ENCODE measurements around the gene SRRM2. TPM values are rescaled to one million over a fixed set of nuclear protein-coding genes. Genes with fewer than 3 reads are reported as not detected.
A peak's percentile ranks its signal among the peaks of the same experiment; 100 is the strongest.

SRRM2 gene
- total and polyA plus RNA-seq, 9 of the 15 experiments (the other 6 are each of a cell fraction or from before 2014, with no cell fraction given), result 26.7 to 563 (median 81.1) TPM

GRCh38 chr16:2748757-2749455 lies 3.5 kb upstream of the SRRM2 start:
- Histone ChIP-seq H3K27ac (ENCODE audit: extremely low read depth, low read depth, low read length) (no peak overlapping the region), H3K9me1 (ENCODE audit: control insufficient read depth, insufficient read depth, low read length) (no peaks in the 10 kb centered on the region), H2AFZ (ENCODE audit: low read depth, low read length) (no peak overlapping the region), H3K4me3 (no peak overlapping the region), H3K4me2 (ENCODE audit: insufficient read depth, low read length) (no peak overlapping the region), H3K36me3 (ENCODE audit: control insufficient read depth, insufficient read depth, low read length) (peaks cover 17% of the 10 kb centered on the region; the same call in 2 of the 3 replicates), H3K27me3 (ENCODE audit: control insufficient read depth in 2 of 2, insufficient read depth in 2 of 2, low read length in 2 of 2) (no peaks in the 10 kb centered on the region), H3K9ac (ENCODE audit: insufficient read depth in 1 of 2, low read depth in 2 of 2, low read length in 2 of 2) (peak overlapping the region in 1 of 2 experiments; percentile 76; a peak in 2 of 4 replicates), H4K20me1 (replicated peaks; ENCODE audit: control insufficient read depth, insufficient read depth, low read length) (peaks cover 1% of the 10 kb centered on the region; the same call in 1 of the 2 replicates), H3K9me3 (replicated peaks; ENCODE audit: control insufficient read depth, insufficient read depth, low read depth, low read length) (no peaks in the 10 kb centered on the region), H3K4me1 (replicated peaks in 1 of 2; ENCODE audit: control insufficient read depth in 2 of 2, insufficient read depth in 2 of 2, low read length in 2 of 2) (peaks cover 11 to 27% of the 10 kb centered on the region in 2 experiments), H3K79me2 (ENCODE audit: control insufficient read depth, insufficient read depth, low read length) (peaks cover 29% of the 10 kb centered on the region)
- ChIA-PET CTCF (ENCODE audit: low intra/inter-chr PET ratio) (interaction anchor here (0.6 kb wide), 1 partner anchor 10 kb away, joined by 3 read pairs; no protein-coding TSS in a partner anchor), POLR2A (interaction anchor here (0.9 to 5.6 kb wide), 2 partner anchors 9 to 21 kb away, joined by 3 to 51 read pairs; no protein-coding TSS in a partner anchor)
- intact Hi-C loops (cut with micrococcal nuclease), result no loop called here
- 90% methylated on average over 7 of the region's 7 CpGs for WGBS (ENCODE audit: insufficient coverage, low coverage, missing lambda C conversion rate)
- no peak for TF ChIP-seq PTTG1 (tag; IDR thresholded peaks at IDR 0.05; ENCODE audit: low read depth)
- TF ChIP-seq ZBTB9 (CRISPR knock-in tag; IDR thresholded peaks at IDR 0.05), result no peak
- no peak for TF ChIP-seq SRF (CRISPR knock-in tag; IDR thresholded peaks at IDR 0.05)
- TF ChIP-seq, protein P1, sequence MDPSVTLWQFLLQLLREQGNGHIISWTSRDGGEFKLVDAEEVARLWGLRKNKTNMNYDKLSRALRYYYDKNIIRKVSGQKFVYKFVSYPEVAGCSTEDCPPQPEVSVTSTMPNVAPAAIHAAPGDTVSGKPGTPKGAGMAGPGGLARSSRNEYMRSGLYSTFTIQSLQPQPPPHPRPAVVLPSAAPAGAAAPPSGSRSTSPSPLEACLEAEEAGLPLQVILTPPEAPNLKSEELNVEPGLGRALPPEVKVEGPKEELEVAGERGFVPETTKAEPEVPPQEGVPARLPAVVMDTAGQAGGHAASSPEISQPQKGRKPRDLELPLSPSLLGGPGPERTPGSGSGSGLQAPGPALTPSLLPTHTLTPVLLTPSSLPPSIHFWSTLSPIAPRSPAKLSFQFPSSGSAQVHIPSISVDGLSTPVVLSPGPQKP (CRISPR knock-in tag; IDR thresholded peaks at IDR 0.05), result no peak
- TF ChIP-seq SNIP1 (IDR thresholded peaks at IDR 0.05; ENCODE audit: low read depth), result no peak
- no peak for TF ChIP-seq ZNF124 (CRISPR knock-in tag; IDR thresholded peaks at IDR 0.05)
- no peak for TF ChIP-seq CTBP1 (IDR thresholded peaks at IDR 0.05; ENCODE audit: borderline replicate concordance)
- TF ChIP-seq, protein P2, sequence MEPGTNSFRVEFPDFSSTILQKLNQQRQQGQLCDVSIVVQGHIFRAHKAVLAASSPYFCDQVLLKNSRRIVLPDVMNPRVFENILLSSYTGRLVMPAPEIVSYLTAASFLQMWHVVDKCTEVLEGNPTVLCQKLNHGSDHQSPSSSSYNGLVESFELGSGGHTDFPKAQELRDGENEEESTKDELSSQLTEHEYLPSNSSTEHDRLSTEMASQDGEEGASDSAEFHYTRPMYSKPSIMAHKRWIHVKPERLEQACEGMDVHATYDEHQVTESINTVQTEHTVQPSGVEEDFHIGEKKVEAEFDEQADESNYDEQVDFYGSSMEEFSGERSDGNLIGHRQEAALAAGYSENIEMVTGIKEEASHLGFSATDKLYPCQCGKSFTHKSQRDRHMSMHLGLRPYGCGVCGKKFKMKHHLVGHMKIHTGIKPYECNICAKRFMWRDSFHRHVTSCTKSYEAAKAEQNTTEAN (CRISPR knock-in tag; IDR thresholded peaks at IDR 0.05), result no peak
- TF ChIP-seq ETS1 (conservative IDR thresholded peaks at IDR 0.05; ENCODE audit: control insufficient read depth, low read depth, low read length), result no peak
- no peak for TF ChIP-seq ZNF212 (CRISPR knock-in tag; IDR thresholded peaks at IDR 0.05)
- DNase-seq (ENCODE audit: extremely low read depth in 1 of 4, low spot score in 3 of 4), result no peak
- no peak for ATAC-seq
- FAIRE-seq, result no peak
- no TSS peak for BruUV-seq (replicated peaks)
- in situ Hi-C loops (cut with MboI), result no loop called here
